IPS-NIHi7 (cell line): ENCODE data around the gene TAS2R14.
A peak's percentile ranks its signal among the peaks of the same experiment; 100 is the strongest.

Source experiments
- DNase-seq: peaks from one replicate; pipeline ENCODE4 v3.0.0; 2012; ENCODE audit warnings: mixed read lengths; ENCODE audit errors: extremely low spot score

TAS2R14 gene, protein sequence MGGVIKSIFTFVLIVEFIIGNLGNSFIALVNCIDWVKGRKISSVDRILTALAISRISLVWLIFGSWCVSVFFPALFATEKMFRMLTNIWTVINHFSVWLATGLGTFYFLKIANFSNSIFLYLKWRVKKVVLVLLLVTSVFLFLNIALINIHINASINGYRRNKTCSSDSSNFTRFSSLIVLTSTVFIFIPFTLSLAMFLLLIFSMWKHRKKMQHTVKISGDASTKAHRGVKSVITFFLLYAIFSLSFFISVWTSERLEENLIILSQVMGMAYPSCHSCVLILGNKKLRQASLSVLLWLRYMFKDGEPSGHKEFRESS

GRCh38 chr12:10939163-10939562 is at the start of gene TAS2R14:
Gene TAS2R14 (minus strand): TSS chr12:10939263. CDS start chr12:10939207, 56 bp downstream.
- no peak for DNase-seq

GRCh38 chr12:10986812-10987211 is 47.7 kb upstream of the TAS2R14 start, which contains the start of gene TAS2R50:
Gene TAS2R50 (minus strand): TSS chr12:10986912. CDS start chr12:10986860, 52 bp downstream.
- DNase-seq, result no peak

GRCh38 chr12:10982244-10982643 is 43.2 kb upstream of the TAS2R14 start:
- DNase-seq, result no peak

GRCh38 chr12:10974965-10975364 is 35.9 kb upstream of the TAS2R14 start:
- no peak for DNase-seq

DNA sequence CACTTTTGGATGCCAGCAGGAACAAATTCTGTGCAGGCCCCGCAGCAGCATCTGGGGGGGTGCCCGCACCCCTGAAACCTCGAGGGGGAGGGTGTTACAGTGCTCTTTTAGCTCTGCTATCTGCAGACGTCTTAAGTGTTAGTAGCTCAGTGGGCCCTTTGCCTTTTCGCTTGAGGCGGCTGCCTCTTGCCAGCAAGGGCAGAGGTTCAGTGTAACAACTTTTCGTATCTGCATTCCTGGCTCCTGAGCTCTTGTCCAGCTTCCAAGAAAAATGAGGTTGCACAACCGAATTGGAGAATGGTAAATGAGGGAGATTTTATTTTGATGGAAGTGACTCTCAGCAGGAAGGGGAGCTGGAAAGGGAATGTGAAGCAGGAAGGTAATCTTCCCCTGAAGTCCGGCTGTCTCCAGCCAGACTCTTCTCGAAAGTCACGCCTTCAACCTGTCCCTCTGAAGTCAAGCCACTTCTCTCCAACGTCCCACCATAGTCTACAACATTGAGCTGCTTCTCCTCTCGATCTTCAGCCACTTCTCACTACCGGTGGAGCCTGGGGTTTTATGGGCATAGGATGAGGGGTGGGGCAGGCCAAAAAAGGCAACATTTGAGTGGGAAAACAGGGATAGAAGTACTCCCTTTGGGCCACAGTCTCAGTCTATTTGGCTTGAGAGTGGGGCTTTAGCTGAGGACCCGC is 29.8 kb upstream of the TAS2R14 start:
- no peak for DNase-seq

- no peak for DNase-seq
Observed at GRCh38 chr12:10967409-10967808, 28.3 kb upstream of the TAS2R14 start.

DNA sequence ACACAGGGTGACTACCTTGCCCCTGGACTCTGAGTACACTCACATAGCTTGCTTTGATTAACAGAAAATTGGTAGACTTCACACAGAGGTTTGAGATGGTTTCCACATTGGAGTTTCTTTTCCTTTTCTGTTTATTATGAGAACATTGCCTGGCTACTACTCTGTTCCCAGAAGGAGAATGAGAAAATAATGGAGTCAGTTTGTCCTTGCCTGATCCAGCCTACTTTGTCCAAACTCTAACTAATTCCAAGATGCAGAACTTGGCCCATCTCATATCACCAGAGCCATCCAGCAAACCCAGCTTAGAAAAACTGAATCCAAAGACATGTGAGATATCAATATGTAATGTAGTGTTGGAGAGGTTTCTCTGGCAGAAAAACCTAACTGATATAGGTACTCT is 27.3 kb upstream of the TAS2R14 start:
- no peak for DNase-seq

DNA sequence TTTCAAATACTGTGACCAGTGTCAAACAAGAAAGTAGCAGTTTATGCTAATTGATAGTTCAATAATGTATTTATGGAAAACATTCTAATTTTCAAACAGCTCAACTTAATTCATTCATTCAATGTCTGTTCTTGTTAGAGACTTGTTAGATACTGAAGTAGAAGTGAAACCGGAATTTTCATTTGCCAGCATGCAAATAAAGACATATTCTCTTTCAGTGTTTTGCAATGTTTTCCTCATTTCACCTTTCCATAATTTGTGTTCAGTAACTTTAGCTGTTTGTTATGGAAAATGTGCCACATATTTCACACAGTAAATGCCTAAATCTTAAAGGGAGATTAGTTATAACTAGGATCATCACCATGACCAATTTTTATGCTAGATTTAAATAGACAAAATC is 26.4 kb upstream of the TAS2R14 start:
- no peak for DNase-seq

GRCh38 chr12:10960211-10960610 is 21.1 kb upstream of the TAS2R14 start:
- no peak for DNase-seq

GRCh38 chr12:10959804-10960203 is 20.7 kb upstream of the TAS2R14 start:
- DNase-seq, result no peak

GRCh38 chr12:10957741-10958140 is 18.7 kb upstream of the TAS2R14 start:
- no peak for DNase-seq

DNA sequence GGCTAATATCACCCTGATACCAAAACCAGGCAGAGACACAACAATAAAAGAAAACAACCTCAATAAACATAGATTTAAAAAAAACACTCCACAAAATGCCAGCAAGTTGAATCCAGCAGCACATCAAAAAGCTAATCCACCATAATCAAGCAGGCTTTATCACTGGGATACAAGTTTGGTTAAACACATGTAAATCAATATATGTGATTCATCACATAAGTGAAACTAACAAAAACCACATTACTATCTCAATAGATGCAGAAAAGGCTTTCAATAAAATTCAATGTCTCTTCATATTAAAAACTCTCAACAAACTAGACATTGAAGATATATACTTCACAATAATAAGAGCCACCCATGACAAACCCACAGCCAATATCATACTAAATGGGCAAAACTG is 17.0 kb upstream of the TAS2R14 start:
- no peak for DNase-seq

GRCh38 chr12:10952645-10953044 is 13.6 kb upstream of the TAS2R14 start:
- no peak for DNase-seq

GRCh38 chr12:10943167-10943566 is 4.1 kb upstream of the TAS2R14 start:
- no peak for DNase-seq

GRCh38 chr12:10941916-10942607 is 3.0 kb upstream of the TAS2R14 start:
- DNase-seq, result peak; percentile 38

DNA sequence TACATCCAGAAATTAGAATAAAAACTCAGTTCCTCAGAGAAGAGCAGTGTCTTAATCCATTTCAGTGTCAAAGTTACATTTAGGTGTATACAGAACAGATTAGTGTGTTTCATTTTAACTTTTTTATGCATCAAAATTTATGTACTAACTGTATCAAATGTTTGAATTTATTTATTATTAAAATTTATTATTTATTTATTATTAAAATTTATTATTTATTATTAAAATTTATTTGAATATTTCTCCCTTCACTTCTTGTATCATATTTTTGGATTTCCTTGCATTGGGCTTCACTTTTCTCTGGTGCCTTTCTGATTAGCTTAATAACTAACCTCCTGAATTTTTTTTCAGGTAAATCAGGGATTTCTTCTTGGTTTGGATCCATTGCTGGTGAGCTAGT is 2.3 kb upstream of the TAS2R14 start:
- DNase-seq, result no peak

GRCh38 chr12:10940389-10940788 is 1.3 kb upstream of the TAS2R14 start:
- no peak for DNase-seq

GRCh38 chr12:10936506-10936905 is 2.6 kb downstream of the TAS2R14 start:
- no peak for DNase-seq

- no peak for DNase-seq
Observed at GRCh38 chr12:10928746-10929286, 10.2 kb downstream of the TAS2R14 start, which contains the start of gene PRH2. Gene PRH2 (plus strand): TSS chr12:10929236. CDS start chr12:10929274, 38 bp downstream.

GRCh38 chr12:10926269-10926668 is 12.8 kb downstream of the TAS2R14 start:
- DNase-seq, result no peak

GRCh38 chr12:10919809-10920208 is 19.3 kb downstream of the TAS2R14 start:
- DNase-seq, result no peak

- no peak for DNase-seq
Observed at GRCh38 chr12:10910380-10910779, 28.7 kb downstream of the TAS2R14 start.
